Stimulated activated CD8-positive, alpha-beta memory T cell treated with anti-CD3 and anti-CD28 coated beads, Interleukin-12 subunit alpha, Interleukin-12 subunit beta, amount 100 ng/mL, for 1 hour (primary cell): ENCODE results near the gene RNU2-1.
"Not testable (repeated sequence)": the region's sequence is repeated elsewhere in the genome, so short reads cannot be mapped to it uniquely, and the experiment has no call there.

Source experiments
- DNase-seq: peaks from one replicate; pipeline ENCODE4 v3.0.0-alpha.2; 2020; ENCODE audit warnings: low read depth

The RNU2-1 gene

DNA sequence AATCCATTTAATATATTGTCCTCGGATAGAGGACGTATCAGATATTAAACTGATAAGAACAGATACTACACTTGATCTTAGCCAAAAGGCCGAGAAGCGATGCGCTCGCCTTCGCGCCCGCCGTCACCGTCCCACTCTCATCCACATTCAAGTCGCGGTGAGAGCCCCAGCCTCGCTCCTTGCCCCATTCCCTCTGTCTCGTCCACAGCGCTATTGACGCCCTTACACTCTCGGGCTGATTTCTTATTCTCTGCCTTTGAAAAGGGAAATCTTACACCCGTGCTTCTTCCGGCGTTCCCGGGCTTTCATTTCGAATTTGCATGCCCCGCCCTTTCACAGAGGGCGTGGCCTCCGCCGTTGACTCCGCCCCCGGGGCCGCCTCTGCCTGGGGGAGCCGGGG is at the start of gene RNU2-1:
TSS of gene RNU2-1 (minus strand) at position 101 of the 400 bp plus-strand sequence.
- DNase-seq, result not testable (repeated sequence)

- not testable (repeated sequence) for DNase-seq
These were observed 39.1 kb upstream of the RNU2-1 start for GRCh38 chr17:43272914-43273313.

DNA sequence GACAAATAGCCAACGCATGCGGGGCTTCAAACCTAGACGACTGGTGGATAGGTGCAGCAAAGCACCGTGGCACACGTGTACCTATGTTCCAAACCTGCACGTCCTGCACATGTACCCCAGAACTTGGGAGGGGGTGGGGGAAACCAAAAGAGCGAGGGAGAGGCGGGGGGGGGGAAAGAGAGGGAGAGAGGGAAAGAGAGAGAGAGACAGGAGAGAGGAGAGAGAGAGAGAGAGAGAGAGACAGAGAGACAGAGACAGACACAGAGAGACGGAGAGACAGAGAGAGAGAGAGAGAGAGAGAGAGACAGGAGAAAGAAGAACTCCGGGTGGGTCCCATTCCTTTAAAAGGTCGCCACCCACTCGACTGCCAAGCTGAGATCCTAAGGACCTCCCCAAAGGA is 38.7 kb upstream of the RNU2-1 start:
- not testable (repeated sequence) for DNase-seq

GRCh38 chr17:43270552-43271504 is 37.1 kb upstream of the RNU2-1 start:
- not testable (repeated sequence) for DNase-seq

GRCh38 chr17:43246456-43246855 is 12.7 kb upstream of the RNU2-1 start:
- DNase-seq, result not testable (repeated sequence)

DNA sequence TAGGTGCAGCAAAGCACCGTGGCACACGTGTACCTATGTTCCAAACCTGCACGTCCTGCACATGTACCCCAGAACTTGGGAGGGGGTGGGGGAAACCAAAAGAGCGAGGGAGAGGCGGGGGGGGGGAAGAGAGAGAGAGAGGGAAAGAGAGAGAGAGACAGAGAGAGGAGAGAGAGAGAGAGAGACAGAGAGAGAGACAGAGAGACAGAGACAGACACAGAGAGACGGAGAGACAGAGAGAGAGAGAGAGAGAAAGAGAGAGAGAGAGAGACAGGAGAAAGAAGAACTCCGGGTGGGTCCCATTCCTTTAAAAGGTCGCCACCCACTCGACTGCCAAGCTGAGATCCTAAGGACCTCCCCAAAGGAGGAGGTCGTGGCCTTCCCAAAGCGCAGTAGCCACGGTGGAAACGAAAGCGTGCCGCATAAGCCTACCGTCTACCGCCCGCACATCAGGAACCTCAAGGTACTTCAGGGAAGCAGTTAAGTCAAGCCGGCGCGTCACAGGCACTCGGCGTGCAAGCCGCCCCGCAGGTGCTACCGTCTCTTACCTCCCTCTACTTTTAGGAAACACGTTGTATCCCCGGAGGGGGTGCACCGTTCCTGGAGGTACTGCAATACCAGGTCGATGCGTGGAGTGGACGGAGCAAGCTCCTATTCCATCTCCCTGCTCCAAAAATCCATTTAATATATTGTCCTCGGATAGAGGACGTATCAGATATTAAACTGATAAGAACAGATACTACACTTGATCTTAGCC is 7.0 kb upstream of the RNU2-1 start:
- not testable (repeated sequence) for DNase-seq

- DNase-seq, result not testable (repeated sequence)
These were observed 5.8 kb upstream of the RNU2-1 start for GRCh38 chr17:43239597-43239996.

- DNase-seq, result not testable (repeated sequence)
These were observed 514 bp downstream of the RNU2-1 start for GRCh38 chr17:43233263-43233662.

- DNase-seq, result not testable (repeated sequence)
These were observed 1.6 kb downstream of the RNU2-1 start for GRCh38 chr17:43232021-43232699.

GRCh38 chr17:43231205-43232020 is 2.4 kb downstream of the RNU2-1 start:
- not testable (repeated sequence) for DNase-seq

DNA sequence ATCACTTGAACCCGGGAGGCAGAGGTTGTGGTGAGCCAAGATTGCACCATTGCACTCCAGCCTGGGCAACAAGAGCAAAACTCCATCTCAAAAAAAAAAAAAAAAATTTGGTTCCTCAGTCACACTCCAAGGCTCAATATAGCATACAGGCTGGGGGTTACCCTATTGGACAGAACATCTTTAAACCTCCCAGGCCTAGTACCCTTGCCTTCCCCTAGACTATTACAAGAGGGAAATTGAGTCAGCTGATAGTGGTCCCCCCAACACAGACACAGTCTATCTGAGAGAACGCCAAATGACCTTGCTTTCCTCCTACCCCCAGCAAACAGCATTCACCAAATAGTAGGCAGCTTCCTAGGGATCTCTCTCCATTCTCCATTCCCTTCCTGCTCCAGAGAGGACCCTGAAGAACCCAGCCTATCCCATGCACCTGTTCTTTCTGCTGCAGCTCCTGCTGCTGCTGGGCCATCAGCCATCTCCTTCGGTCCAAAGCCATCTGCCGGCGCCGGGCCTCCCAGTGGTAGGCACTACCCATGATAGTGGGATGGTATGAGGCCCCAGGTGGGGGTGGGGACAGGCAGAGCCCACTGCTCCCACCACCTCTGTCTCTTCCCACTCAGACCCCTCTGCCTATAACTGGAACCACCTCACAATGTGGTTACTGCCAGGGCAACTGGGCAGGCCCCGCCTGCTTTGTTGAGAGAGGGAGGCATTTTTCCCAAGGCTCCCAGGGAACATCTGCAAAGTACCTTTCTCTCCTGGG is 5.6 kb downstream of the RNU2-1 start, which contains the start of gene CCDC200:
TSS of gene CCDC200 (minus strand) at position 604 of the 763 bp plus-strand sequence. CDS start at position 535, 69 bp downstream.
- not testable (repeated sequence) for DNase-seq

GRCh38 chr17:43226393-43226792 is 7.4 kb downstream of the RNU2-1 start:
- DNase-seq, result no peak

GRCh38 chr17:43224146-43224705 is 9.6 kb downstream of the RNU2-1 start:
- DNase-seq, result no peak

- DNase-seq, result no peak
These were observed 13.2 kb downstream of the RNU2-1 start for GRCh38 chr17:43220511-43221125.

GRCh38 chr17:43219746-43220380 is 13.9 kb downstream of the RNU2-1 start:
- DNase-seq, result no peak

DNA sequence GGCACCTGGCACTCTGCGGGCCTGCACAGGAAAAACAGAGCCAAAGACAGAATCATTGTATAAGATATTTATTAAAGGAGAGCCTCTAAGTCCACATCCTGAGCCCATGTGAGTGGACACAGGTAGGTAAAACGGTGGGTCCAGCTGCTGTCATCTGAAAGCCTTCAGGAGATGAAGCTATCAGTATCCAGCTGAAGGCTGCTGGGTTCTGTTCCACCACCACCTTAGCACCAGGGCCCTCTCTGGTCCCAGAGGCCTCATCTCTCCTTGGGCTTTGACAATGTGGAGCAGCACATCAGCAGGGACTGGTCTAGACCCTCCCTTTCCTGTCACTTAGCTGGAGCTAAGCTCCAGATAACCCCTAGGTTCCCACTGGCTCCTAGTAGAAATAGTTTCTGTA is 14.8 kb downstream of the RNU2-1 start:
- no peak for DNase-seq

DNA sequence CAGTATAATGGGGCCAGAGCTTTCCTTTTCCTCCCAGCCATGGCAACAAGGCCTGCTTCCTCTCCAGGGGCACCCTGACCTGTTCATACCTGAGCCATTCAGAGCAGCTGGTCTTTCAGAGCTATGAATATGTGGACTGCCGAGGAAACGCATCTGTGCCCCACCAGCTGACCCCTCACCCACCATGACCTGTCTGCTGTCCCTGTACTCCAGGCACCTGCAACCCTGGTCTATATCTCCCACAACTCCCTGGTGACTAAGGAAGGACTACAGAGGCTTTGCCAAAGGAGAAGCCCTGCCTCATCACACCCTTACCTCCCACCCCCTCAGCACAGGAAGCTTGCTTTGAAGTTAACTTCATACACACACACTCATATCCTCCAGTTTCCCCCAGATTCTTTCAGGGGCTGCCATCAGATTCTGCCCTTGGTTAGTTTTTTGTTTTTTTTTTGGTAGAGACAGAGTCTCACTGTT is 16.1 kb downstream of the RNU2-1 start:
- no peak for DNase-seq

DNA sequence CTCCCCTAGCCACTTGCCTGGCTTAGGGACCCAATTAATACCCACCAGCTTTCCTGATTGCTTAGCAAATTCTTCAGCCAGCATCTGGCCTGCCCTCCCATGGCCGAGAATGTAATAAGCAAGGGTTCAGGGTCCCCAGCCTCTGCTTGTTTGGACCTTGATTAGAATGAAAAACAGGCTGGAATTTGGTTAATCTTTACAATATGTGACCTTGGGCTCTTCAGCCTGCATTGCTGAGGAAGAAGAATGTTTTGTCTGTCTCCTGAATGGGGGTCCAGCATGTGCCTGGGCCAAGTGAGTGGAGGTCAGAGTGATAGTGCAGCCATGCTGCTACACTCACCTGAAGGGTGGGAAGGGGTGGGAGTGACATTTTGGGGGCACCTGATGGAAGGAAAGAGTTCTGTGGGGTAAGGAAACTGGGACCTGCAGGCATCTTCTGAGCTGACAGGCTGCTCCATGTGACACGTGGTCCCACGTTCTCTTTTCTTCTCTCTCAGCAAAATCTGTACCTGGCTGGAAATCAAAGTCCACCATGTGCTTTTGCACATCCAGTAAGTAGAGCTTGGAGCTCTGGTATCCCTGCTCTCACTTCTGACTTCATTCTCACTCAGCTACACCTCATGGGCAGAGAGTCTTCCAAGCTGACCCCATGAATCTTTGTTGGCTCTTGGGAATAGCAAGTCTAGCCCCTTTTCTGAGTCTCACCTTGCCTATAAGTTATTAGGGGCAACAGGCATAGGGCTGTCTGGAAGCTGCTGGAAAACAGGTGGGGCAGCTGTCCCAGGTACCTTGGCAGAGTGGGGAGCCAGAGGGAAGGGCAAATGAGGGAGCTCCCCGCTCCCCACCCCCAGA is 16.8 kb downstream of the RNU2-1 start:
- no peak for DNase-seq
